ENCODE measurements around the gene KAT2B.
A peak's percentile ranks its signal among the peaks of the same experiment; 100 is the strongest.

KAT2B gene

DNA sequence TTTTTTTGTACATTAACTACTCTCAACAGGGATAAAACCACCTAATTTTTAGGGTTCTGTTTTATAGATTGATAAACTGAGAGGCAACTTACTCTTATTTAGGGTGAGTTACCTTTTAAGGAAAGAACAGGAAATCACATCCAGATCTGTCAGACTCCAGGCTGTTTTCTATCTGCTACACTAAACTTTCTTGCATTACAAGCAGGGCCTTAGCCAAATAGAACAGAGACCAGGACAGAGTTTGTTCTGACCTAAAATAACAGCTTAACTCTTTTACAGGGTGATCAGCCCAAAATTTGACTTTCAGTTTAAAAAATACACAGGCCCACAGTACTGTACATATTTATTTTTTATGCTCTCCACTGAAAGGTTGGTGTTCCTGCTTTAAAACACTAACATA is 107.1 kb downstream of the KAT2B start:
- DNase-seq (ENCODE audit: low read depth): no peak

DNA sequence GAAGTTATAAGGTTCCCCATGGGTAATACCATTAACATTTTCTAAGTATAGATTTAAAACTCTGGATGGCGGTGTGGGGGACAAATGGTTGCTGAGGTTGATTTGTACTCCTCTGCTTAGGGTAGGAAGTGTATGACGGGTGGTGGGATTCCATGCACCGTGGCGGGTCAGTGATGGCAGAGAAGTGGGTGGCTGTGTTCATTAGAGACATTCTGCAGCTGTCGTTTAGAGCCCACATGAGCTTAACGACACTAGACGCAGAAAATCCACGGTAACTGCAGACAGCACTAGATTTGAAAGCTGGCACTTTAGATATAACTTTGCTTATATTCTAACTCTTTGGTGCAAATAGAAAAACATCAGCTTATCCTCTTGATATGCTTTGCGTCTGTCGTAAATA is 108.2 kb downstream of the KAT2B start:
- DNase-seq (ENCODE audit: low read depth): no peak

GRCh38 chr3:20154078-20154477 is 113.8 kb downstream of the KAT2B start:
- DNase-seq (ENCODE audit: low read depth): no peak

GRCh38 chr3:20154928-20155327 is 114.7 kb downstream of the KAT2B start:
- no peak for DNase-seq (ENCODE audit: low read depth)

- no peak for DNase-seq (ENCODE audit: low read depth)
Measured at GRCh38 chr3:20160230-20160629, 120.0 kb downstream of the KAT2B start.

- DNase-seq (ENCODE audit: low read depth): no peak
Measured at GRCh38 chr3:20161714-20162113, 121.5 kb downstream of the KAT2B start.

GRCh38 chr3:20173844-20174410 is 133.7 kb downstream of the KAT2B start:
- DNase-seq (ENCODE audit: low read depth): no peak

- DNase-seq (ENCODE audit: low read depth): no peak
Measured at GRCh38 chr3:20181276-20181675, 141.0 kb downstream of the KAT2B start.

DNA sequence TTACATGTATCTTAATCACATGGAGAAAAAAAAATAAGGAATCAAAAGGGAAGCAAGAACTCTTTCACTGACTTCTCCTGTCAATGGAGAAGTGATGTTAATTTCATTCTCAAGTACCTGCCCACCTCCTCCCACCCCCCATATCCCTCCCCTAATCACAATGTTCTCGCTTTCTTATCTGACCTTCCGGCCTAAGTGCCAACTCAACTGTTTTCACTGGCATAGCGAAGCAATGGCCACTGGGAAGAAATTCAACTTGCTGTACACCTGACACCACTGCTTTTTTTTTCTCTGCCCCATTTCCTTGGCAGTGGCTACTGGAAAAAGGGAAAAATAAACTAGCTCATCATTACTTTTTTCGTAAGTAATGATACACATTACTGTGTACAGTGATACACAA is 142.0 kb downstream of the KAT2B start:
- no peak for DNase-seq (ENCODE audit: low read depth)

DNA sequence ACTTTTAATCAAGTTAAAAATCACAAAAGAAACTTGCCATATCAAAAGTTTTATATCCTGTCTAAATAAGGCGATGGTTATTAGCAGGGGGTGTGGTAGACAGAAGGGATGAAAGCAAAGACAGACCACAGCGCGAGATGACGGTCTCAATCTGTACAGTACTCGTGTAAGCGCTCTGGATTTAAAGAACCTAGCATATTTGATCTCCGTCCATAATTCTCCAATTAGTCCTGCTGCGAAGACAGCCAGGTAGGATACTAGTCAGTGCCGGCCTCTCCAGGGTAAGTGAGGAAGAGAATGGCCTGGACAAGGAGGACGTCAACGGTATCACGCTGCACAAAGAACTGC is 145.1 kb downstream of the KAT2B start:
- DNase-seq (ENCODE audit: low read depth): no peak

- DNase-seq (ENCODE audit: low read depth): peak; percentile 96
Measured at GRCh38 chr3:20185679-20186599, 145.7 kb downstream of the KAT2B start, which contains the start of gene SGO1. Gene SGO1 (minus strand): TSS chr3:20186206. CDS start chr3:20184027, 2,179 bp downstream.

- DNase-seq (ENCODE audit: low read depth): no peak
Measured at GRCh38 chr3:20186600-20187004, 146.4 kb downstream of the KAT2B start.

GRCh38 chr3:20190991-20191390 is 150.7 kb downstream of the KAT2B start:
- no peak for DNase-seq (ENCODE audit: low read depth)

DNA sequence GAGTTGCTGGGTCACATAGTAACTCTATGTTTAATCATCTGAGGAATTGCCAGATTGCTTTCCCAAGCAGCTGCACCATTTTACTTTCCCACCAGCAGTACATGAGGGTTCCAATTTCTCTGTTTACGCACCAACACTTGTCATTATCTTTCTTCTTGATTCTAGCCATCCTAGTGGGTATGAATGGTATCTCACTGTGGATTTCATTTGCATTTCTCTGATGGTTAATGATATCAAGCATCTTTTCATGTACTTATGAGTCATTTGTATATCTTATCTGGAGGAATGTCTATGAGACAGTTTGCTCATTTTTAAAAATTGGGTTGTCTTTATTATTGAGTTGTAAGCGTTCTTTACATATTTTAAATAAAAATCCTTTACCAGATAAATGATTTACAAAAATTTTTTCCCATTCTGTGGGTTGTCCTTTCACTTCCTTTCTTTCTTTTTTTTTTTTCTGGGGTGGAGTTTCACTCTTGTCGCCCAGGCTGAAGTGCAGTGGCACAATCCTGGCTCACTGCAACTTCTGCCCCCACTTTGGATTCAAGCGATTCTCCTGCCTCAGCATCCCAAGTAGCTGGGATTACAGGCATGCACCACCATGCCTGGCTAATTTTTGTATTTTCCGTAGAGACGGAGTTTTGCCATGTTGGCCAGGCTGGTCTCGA is 154.7 kb downstream of the KAT2B start:
- no peak for DNase-seq (ENCODE audit: low read depth)

DNA sequence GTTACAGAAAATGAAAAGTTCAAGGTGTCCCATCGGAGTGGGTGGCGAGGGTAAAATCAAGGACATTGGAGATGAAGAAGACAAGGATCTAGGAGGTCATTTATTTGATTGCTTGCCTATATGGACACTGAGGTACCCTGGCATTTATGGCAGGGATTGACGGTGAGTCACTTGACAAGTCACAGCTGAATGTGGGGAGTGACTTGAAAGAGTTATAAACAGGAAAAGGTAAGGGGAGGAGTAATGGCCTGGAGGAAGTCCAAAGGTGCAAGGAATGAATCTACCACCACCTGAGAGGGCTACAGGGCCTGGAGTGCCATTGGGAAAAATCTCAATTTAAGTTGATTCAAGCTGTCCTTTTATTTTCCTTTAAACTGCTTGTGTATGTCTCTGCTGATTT is 157.5 kb downstream of the KAT2B start:
- no peak for DNase-seq (ENCODE audit: low read depth)

DNA sequence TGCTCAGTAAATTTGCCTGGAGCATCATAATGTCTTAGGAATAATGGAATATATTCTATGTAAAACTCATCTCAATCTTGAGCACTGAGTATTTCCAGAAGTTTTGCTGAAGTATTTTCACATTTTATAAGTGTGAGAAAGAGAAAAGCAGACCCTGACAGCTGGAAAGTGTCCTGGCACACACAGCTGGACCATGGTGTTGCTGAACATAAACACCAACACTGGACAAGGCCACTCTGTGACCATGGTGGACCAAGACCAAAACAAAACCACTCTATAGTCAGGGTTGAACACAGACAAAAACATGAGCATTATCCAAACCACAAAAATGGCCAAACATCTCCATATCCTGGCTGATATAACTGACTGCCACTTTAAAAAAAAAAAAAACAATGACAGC is 160.9 kb downstream of the KAT2B start:
- no peak for DNase-seq (ENCODE audit: low read depth)
